ENCODE results near the gene CEACAM18.
"Not testable (repeated sequence)": the region's sequence is repeated elsewhere in the genome, so short reads cannot be mapped to it uniquely, and the experiment has no call there.

CEACAM18 gene

GRCh38 chr19:51462681-51463080 lies 15.7 kb upstream of the CEACAM18 start:
- no peak overlapping the region for H2BK12ac ChIP-seq (ENCODE audit: low read length)

GRCh38 chr19:51463976-51464581 lies 14.3 kb upstream of the CEACAM18 start:
- H4K91ac ChIP-seq (ENCODE audit: low read depth, low read length, poor library complexity); H2AK5ac ChIP-seq (ENCODE audit: low read depth, low read length); H2BK5ac ChIP-seq (ENCODE audit: low read length); H3K27ac ChIP-seq (replicated peaks; ENCODE audit: low read length); H3K4me3 ChIP-seq (ENCODE audit: low read length in 2 of 2); H2BK120ac ChIP-seq (ENCODE audit: low read depth, low read length); H3K4me1 ChIP-seq (ENCODE audit: control insufficient read depth in 2 of 2, insufficient read depth in 1 of 2, low read depth in 1 of 2, low read length in 2 of 2); H2BK15ac ChIP-seq (ENCODE audit: low read length); H3K14ac ChIP-seq (ENCODE audit: low read length); DNase-seq (ENCODE audit: low spot score); H3K4ac ChIP-seq (ENCODE audit: low read length); H3K79me1 ChIP-seq (ENCODE audit: low read depth, low read length); H2BK12ac ChIP-seq (ENCODE audit: low read length); H3K9ac ChIP-seq (ENCODE audit: low read depth, low read length, poor library complexity); H4K8ac ChIP-seq (ENCODE audit: low read depth, low read length); H2AFZ ChIP-seq (ENCODE audit: low read length); H3K36me3 ChIP-seq (replicated peaks in 1 of 2; ENCODE audit: control insufficient read depth in 2 of 2, insufficient read depth in 2 of 2, low read length in 2 of 2); H3K23ac ChIP-seq (ENCODE audit: low read depth, low read length, poor library complexity); H3K4me2 ChIP-seq (ENCODE audit: insufficient read depth, low read length, poor library complexity, severe bottlenecking); H3K18ac ChIP-seq (ENCODE audit: low read length); H3K9me3 ChIP-seq (replicated peaks in 1 of 2; ENCODE audit: control insufficient read depth in 2 of 2, insufficient read depth in 1 of 2, low read depth in 1 of 2, low read length in 2 of 2): not testable (repeated sequence)
- WGBS, 2 donors (ENCODE audit: extremely low coverage in 2 of 2, insufficient read length in 2 of 2, insufficient replicate concordance in 1 of 2): no CpG with 5 or more reads among the region's 33 CpGs
- H3K27me3 ChIP-seq (ENCODE audit: control insufficient read depth in 3 of 3, insufficient read depth in 3 of 3, low read depth in 1 of 3, low read length in 3 of 3): peaks cover 0 to 43% (median 0%) of the 10 kb centered on the region in 3 experiments

More at GRCh38 chr19:51462681-51463080, 15.7 kb upstream of the CEACAM18 start:
- Histone ChIP-seq H3K9ac (ENCODE audit: low read depth, low read length, poor library complexity) (no peak overlapping the region), H3K14ac (ENCODE audit: low read length) (no peak overlapping the region), H2BK120ac (ENCODE audit: low read depth, low read length) (no peak overlapping the region), H3K27me3 (ENCODE audit: control insufficient read depth in 3 of 3, insufficient read depth in 3 of 3, low read depth in 1 of 3, low read length in 3 of 3) (peaks cover 0 to 50% (median 0%) of the 10 kb centered on the region in 3 experiments), H3K18ac (ENCODE audit: low read length) (no peak overlapping the region), H3K79me1 (ENCODE audit: low read depth, low read length) (no peaks in the 10 kb centered on the region), H3K27ac (replicated peaks; ENCODE audit: low read length) (no peak overlapping the region), H2BK15ac (ENCODE audit: low read length) (no peak overlapping the region), H3K4me3 (ENCODE audit: low read length in 2 of 2) (peak overlapping the region in 1 of 2 donors; percentile 54), H3K4me1 (ENCODE audit: control insufficient read depth in 2 of 2, insufficient read depth in 1 of 2, low read depth in 1 of 2, low read length in 2 of 2) (no peaks in the 10 kb centered on the region), H3K4ac (ENCODE audit: low read length) (no peak overlapping the region), H4K8ac (ENCODE audit: low read depth, low read length) (no peak overlapping the region), H3K36me3 (replicated peaks in 1 of 2; ENCODE audit: control insufficient read depth in 2 of 2, insufficient read depth in 2 of 2, low read length in 2 of 2) (no peaks in the 10 kb centered on the region), H2AFZ (ENCODE audit: low read length) (no peak overlapping the region), H4K91ac (ENCODE audit: low read depth, low read length, poor library complexity) (no peak overlapping the region), H3K4me2 (ENCODE audit: insufficient read depth, low read length, poor library complexity, severe bottlenecking) (no peak overlapping the region), H3K9me3 (replicated peaks in 1 of 2; ENCODE audit: control insufficient read depth in 2 of 2, insufficient read depth in 1 of 2, low read depth in 1 of 2, low read length in 2 of 2) (peaks cover 0 to 2% of the 10 kb centered on the region in 2 donors), H2BK5ac (ENCODE audit: low read length) (no peak overlapping the region), H2AK5ac (ENCODE audit: low read depth, low read length) (no peak overlapping the region), H3K23ac (ENCODE audit: low read depth, low read length, poor library complexity) (no peak overlapping the region)
- no peak for DNase-seq (ENCODE audit: low spot score)
- no CpG with 5 or more reads among the region's 10 CpGs for WGBS, 2 donors (ENCODE audit: extremely low coverage in 2 of 2, insufficient read length in 2 of 2, insufficient replicate concordance in 1 of 2)

GRCh38 chr19:51466723-51467122 lies 11.6 kb upstream of the CEACAM18 start:
- Histone ChIP-seq H3K4me2 (ENCODE audit: insufficient read depth, low read length, poor library complexity, severe bottlenecking) (no peak overlapping the region), H3K27me3 (ENCODE audit: control insufficient read depth in 3 of 3, insufficient read depth in 3 of 3, low read depth in 1 of 3, low read length in 3 of 3) (peaks cover 0 to 36% (median 0%) of the 10 kb centered on the region in 3 experiments), H3K27ac (replicated peaks; ENCODE audit: low read length) (no peak overlapping the region), H3K9ac (ENCODE audit: low read depth, low read length, poor library complexity) (no peak overlapping the region), H3K4me3 (ENCODE audit: low read length in 2 of 2) (no peak overlapping the region), H3K4ac (ENCODE audit: low read length) (no peak overlapping the region), H3K23ac (ENCODE audit: low read depth, low read length, poor library complexity) (no peak overlapping the region), H2BK5ac (ENCODE audit: low read length) (no peak overlapping the region), H4K91ac (ENCODE audit: low read depth, low read length, poor library complexity) (no peak overlapping the region), H3K4me1 (ENCODE audit: control insufficient read depth in 2 of 2, insufficient read depth in 1 of 2, low read depth in 1 of 2, low read length in 2 of 2) (no peaks in the 10 kb centered on the region), H2AK5ac (ENCODE audit: low read depth, low read length) (no peak overlapping the region), H3K79me1 (ENCODE audit: low read depth, low read length) (no peaks in the 10 kb centered on the region), H3K9me3 (replicated peaks in 1 of 2; ENCODE audit: control insufficient read depth in 2 of 2, insufficient read depth in 1 of 2, low read depth in 1 of 2, low read length in 2 of 2) (peaks cover 0 to 2% of the 10 kb centered on the region in 2 donors), H2BK12ac (ENCODE audit: low read length) (no peak overlapping the region), H3K18ac (ENCODE audit: low read length) (no peak overlapping the region), H3K36me3 (replicated peaks in 1 of 2; ENCODE audit: control insufficient read depth in 2 of 2, insufficient read depth in 2 of 2, low read length in 2 of 2) (no peaks in the 10 kb centered on the region), H3K14ac (ENCODE audit: low read length) (no peak overlapping the region), H2BK15ac (ENCODE audit: low read length) (no peak overlapping the region), H4K8ac (ENCODE audit: low read depth, low read length) (no peak overlapping the region), H2AFZ (ENCODE audit: low read length) (no peak overlapping the region), H2BK120ac (ENCODE audit: low read depth, low read length) (no peak overlapping the region)
- WGBS, 2 donors (ENCODE audit: extremely low coverage in 2 of 2, insufficient read length in 2 of 2, insufficient replicate concordance in 1 of 2): no CpG with 5 or more reads among the region's 3 CpGs
- no peak for DNase-seq (ENCODE audit: low spot score)

- H4K8ac ChIP-seq (ENCODE audit: low read depth, low read length): no peak overlapping the region
- H3K9ac ChIP-seq (ENCODE audit: low read depth, low read length, poor library complexity): no peak overlapping the region
- H3K27ac ChIP-seq (replicated peaks; ENCODE audit: low read length): no peak overlapping the region
- no peaks in the 10 kb centered on the region for H3K36me3 ChIP-seq (replicated peaks in 1 of 2; ENCODE audit: control insufficient read depth in 2 of 2, insufficient read depth in 2 of 2, low read length in 2 of 2)
- H3K18ac ChIP-seq (ENCODE audit: low read length): no peak overlapping the region
- WGBS, 2 donors (ENCODE audit: extremely low coverage in 2 of 2, insufficient read length in 2 of 2, insufficient replicate concordance in 1 of 2): no CpG with 5 or more reads among the region's 4 CpGs
- no peak overlapping the region for H2BK120ac ChIP-seq (ENCODE audit: low read depth, low read length)
- H2BK15ac ChIP-seq (ENCODE audit: low read length): no peak overlapping the region
- H4K91ac ChIP-seq (ENCODE audit: low read depth, low read length, poor library complexity): no peak overlapping the region
- H3K79me1 ChIP-seq (ENCODE audit: low read depth, low read length): no peaks in the 10 kb centered on the region
- no peak overlapping the region for H2BK5ac ChIP-seq (ENCODE audit: low read length)
- H3K4me3 ChIP-seq (ENCODE audit: low read length in 2 of 2): no peak overlapping the region
- no peak overlapping the region for H2AFZ ChIP-seq (ENCODE audit: low read length)
- no peaks in the 10 kb centered on the region for H3K4me1 ChIP-seq (ENCODE audit: control insufficient read depth in 2 of 2, insufficient read depth in 1 of 2, low read depth in 1 of 2, low read length in 2 of 2)
- H2BK12ac ChIP-seq (ENCODE audit: low read length): no peak overlapping the region
- no peak overlapping the region for H3K14ac ChIP-seq (ENCODE audit: low read length)
- no peak overlapping the region for H2AK5ac ChIP-seq (ENCODE audit: low read depth, low read length)
- no peak overlapping the region for H3K23ac ChIP-seq (ENCODE audit: low read depth, low read length, poor library complexity)
- H3K9me3 ChIP-seq (replicated peaks in 1 of 2; ENCODE audit: control insufficient read depth in 2 of 2, insufficient read depth in 1 of 2, low read depth in 1 of 2, low read length in 2 of 2): no peaks in the 10 kb centered on the region
- no peak overlapping the region for H3K4ac ChIP-seq (ENCODE audit: low read length)
- no peak overlapping the region for H3K4me2 ChIP-seq (ENCODE audit: insufficient read depth, low read length, poor library complexity, severe bottlenecking)
- peaks cover 0 to 23% (median 0%) of the 10 kb centered on the region in 3 experiments for H3K27me3 ChIP-seq (ENCODE audit: control insufficient read depth in 3 of 3, insufficient read depth in 3 of 3, low read depth in 1 of 3, low read length in 3 of 3)
- DNase-seq (ENCODE audit: low spot score): no peak
Measured at GRCh38 chr19:51467864-51468544, 10.3 kb upstream of the CEACAM18 start.

All from neuronal stem cell (in vitro differentiated cells).